BJ (cell line): ENCODE measurements around the gene PRR29. TPM values are rescaled to one million over a fixed set of nuclear protein-coding genes. Genes with fewer than 3 reads are reported as not detected.

ENCODE experiments used
- CTCF ChIA-PET: fragments of 350-600 bp; formaldehyde crosslinking; extraction: SDS; loops from one replicate; lab custom pipeline; 2021; ENCODE audit warnings: antibody characterized with exemption, inconsistent platforms; lab: Yijun Ruan, JAX
- POLR2A ChIA-PET: fragments of 300-600 bp; sonication (Branson Sonifier 250); formaldehyde crosslinking; extraction: SDS; loops from one replicate; lab custom pipeline; 2021; ENCODE audit warnings: antibody characterized with exemption; lab: Charles Lee
- DNase-seq: peaks from one replicate; pipeline ENCODE4 v3.0.0-alpha.2; 2011; ENCODE audit warnings: low read depth
- H3K27me3 ChIP-seq: 2 replicates; pipeline ENCODE4 v1.6.0; 2011; ENCODE audit warnings: low read length; ENCODE audit not compliant: control insufficient read depth, insufficient read depth
- H3K36me3 ChIP-seq: 2 replicates; pipeline ENCODE4 v1.5.1; 2011; ENCODE audit warnings: low read length; ENCODE audit not compliant: control insufficient read depth, insufficient read depth
- H3K4me3 ChIP-seq: 2 replicates; pipeline ENCODE4 v1.5.1; 2011; ENCODE audit warnings: low read depth, mild to moderate bottlenecking, control low read depth, low read length
- polyA minus RNA-seq: library from RNA; depleted of rRNA, polyadenylated mRNA; stranded (reverse); fragments of >200 nt; gene quantifications from 2 replicates; pipeline ENCODE4 v1.2.3, GENCODE V29; 2011; rRNA and poly(A)+ RNA removed
- polyA plus RNA-seq: library from polyadenylated mRNA; depleted of rRNA; stranded (reverse); fragments of >200 nt; gene quantifications from 2 replicates; pipeline ENCODE4 v1.2.3, GENCODE V29; 2011; rRNA removed
- TF ChIP-seq, protein P1 (sequence below): IDR thresholded peaks from 2 replicates; pipeline ENCODE4 v1.5.1; 2011; ENCODE audit warnings: low read depth, mild to moderate bottlenecking, control low read depth, inconsistent platforms, low read length, moderate library complexity; ENCODE audit not compliant: insufficient read depth

Gene PRR29
- polyA plus RNA-seq: 0.10 and 0.21 TPM in 2 replicates
- 0.28 TPM in 1 of 2 replicates, not detected in the other for polyA minus RNA-seq

DNA sequence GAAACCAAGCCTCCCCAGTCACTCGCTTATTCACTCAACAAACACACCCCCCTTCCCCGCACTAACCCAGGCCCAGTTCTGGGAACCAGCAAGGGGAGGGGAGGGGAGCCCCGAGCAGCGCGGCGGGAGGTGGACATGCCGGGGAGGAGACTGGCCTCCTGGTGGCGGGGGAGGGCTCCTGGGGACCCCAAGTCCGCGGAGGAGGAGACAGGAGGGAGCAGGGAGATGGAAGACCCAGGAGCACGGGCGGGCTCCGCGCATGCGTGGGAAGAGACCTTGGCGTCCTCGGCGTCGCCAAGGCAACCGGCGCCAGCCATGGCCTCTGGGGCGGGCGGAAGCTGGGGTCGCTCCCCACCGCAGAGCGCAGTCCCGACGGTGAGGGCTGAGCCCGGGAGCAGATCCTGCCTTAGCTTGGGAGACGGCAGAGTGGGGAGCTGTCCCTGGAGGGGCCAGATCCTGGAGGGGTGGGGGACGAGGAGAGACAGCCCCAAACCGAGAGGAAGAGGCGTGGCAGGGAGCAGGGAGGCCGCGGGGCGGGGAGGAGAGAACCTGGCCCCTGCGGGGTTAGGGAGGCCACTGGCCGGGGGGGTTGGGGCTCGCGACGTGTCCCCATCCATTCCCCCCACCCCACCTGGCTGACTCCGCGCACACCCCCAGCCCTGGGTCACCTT is at the start of gene PRR29:
Gene PRR29 (plus strand): TSS at position 302 of the 671 bp plus-strand sequence. CDS start 14 bp downstream, at position 316.
- no peak for DNase-seq
- Histone ChIP-seq H3K36me3 (no peaks in the 10 kb centered on the region), H3K4me3 (peak within 1 kb of the TSS; percentile 66), H3K27me3 (peaks cover 17% of the 10 kb centered on the region)
- ChIA-PET CTCF (interaction anchor here (0.9 to 1.5 kb wide), 4 partner anchors 8 to 79 kb away, joined by 3 to 6 read pairs (median 4); partner anchors contain the start of gene GH1), POLR2A (no interaction called here)
- TF ChIP-seq, protein P1, sequence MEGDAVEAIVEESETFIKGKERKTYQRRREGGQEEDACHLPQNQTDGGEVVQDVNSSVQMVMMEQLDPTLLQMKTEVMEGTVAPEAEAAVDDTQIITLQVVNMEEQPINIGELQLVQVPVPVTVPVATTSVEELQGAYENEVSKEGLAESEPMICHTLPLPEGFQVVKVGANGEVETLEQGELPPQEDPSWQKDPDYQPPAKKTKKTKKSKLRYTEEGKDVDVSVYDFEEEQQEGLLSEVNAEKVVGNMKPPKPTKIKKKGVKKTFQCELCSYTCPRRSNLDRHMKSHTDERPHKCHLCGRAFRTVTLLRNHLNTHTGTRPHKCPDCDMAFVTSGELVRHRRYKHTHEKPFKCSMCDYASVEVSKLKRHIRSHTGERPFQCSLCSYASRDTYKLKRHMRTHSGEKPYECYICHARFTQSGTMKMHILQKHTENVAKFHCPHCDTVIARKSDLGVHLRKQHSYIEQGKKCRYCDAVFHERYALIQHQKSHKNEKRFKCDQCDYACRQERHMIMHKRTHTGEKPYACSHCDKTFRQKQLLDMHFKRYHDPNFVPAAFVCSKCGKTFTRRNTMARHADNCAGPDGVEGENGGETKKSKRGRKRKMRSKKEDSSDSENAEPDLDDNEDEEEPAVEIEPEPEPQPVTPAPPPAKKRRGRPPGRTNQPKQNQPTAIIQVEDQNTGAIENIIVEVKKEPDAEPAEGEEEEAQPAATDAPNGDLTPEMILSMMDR: no peak

DNA sequence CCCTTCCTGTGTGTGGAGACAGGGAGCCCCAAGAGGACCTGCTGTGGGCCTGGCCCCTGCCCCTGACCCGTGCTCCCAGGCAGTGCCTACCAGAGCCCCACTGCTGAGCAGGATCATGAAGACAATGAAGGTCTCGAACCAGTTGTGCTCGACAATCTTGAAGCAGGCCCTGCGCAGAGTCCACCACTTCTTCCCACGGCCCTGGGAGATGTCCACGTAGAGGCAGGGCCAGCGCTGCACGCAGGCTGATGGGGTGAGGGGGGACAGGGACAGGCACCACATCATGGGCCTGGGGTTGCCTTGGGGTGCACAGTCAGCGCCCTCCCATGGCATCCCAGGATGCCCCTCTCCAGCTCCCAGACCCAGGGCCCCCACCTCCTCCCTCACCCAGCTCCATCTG is 49.6 kb upstream of the PRR29 start:
- CTCF ChIA-PET: interaction anchor here (0.9 to 1.0 kb wide), 2 partner anchors 30 to 77 kb away, joined by 3 to 5 read pairs; partner anchors contain the start of gene GH1
- TF ChIP-seq, protein P1: no peak
- POLR2A ChIA-PET: interaction anchor here (0.6 kb wide), 1 partner anchor 17 kb away, joined by 3 read pairs; no protein-coding TSS in a partner anchor
- Histone ChIP-seq H3K36me3 (no peaks in the 10 kb centered on the region), H3K27me3 (peaks cover 3% of the 10 kb centered on the region; the same call in 1 of the 2 replicates), H3K4me3 (no peak overlapping the region)
- DNase-seq: no peak

DNA sequence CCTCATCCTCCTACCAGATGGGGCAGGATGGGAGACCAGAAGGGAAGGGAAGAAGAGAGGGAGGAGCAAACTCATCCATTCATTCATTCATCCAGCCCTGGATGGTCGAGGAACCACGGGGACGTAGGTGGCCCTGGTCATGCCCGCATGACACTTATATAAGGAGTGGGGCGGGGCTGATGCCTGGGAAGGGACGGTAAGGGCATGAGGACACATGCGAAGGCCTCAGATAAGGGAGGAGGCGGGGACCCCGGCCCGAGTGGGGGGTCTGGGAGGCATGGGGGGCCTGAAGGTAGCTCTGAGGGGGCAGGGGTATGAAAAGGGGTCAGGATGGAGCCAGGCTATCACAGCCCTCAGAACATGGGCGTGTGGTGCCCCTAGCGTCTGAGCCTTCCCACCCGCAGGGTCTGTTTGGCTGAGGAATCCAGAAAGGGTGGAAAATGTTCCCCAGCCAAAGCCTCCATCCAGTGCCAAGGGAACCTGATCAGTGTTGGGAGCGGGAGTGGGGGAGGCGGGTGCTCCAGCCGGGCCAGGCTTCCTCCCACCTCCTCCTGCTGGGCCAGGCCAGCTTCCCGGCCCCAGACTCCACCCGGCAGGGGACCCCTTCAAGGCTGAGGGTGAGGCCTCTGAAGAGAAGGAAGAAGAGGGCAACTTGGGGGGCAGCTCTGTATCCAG is 48.4 kb upstream of the PRR29 start:
- Histone ChIP-seq H3K36me3 (no peaks in the 10 kb centered on the region), H3K4me3 (no peak overlapping the region), H3K27me3 (peaks cover 3% of the 10 kb centered on the region; the same call in 1 of the 2 replicates)
- POLR2A ChIA-PET: no interaction called here
- TF ChIP-seq, protein P1: no peak
- DNase-seq: no peak
- CTCF ChIA-PET: interaction anchor here (1.0 to 1.3 kb wide), 2 partner anchors 27 to 30 kb away, joined by 3 to 5 read pairs; no protein-coding TSS in a partner anchor

DNA sequence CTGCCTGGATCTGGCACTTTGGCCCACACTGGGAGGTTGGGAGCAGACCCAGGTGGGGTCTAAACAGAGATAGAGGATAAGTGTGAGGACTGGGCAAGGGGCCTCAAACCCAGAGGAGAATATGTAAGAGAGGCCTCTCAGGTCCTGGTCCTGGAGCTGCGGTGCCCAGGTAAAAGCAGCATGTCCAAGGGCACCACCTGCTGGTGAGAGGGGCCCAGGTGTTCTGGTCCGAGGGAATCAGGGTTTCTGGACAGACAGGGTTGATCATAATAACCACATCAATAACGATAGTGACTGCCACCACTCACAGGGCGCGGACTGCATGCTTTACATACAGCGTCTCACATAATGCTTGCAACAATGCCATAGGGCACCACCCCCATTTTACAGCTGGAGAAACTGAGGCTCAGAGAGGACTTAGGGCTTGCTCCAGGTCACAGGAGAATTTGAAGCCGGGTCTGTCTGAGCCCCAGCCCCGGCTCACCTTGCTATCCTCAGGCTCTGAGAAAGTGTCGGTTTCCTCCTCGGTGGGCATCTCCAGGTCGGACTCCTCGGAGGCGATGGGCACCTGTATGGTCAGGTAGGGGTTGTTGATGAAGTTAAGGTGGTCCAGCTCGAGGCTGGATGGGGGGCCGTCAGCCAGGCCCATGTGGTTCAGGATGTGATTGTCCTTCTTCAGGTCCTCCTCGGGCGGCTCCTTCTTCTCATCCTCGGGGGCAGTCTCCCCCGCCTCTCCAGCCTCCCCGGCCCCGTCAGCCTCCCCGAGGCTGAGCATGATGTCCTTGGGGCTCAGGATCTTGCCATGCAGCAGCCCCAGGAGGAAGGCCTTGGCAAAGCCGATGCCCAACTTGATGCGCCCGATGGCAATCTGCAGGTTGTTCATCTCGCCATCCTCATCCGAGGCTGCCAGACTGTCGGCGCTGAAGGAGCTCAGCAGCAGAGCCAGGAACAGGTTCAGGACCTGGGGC is 46.9 kb upstream of the PRR29 start:
- H3K4me3 ChIP-seq: no peak overlapping the region
- CTCF ChIA-PET: interaction anchor here (1.0 to 2.2 kb wide), 5 partner anchors 7 to 31 kb away, joined by 3 to 5 read pairs (median 4); no protein-coding TSS in a partner anchor
- no peak for DNase-seq
- TF ChIP-seq, protein P1: no peak
- H3K36me3 ChIP-seq: no peaks in the 10 kb centered on the region
- POLR2A ChIA-PET: no interaction called here
- H3K27me3 ChIP-seq: peaks cover 3% of the 10 kb centered on the region; the same call in 1 of the 2 replicates
